NCI-H187 treated with DMSO at 0.1 percent for 48 hours (cell line): ENCODE data around the gene FTSJ1.
A peak's percentile ranks its signal among the peaks of the same experiment; 100 is the strongest.
"Not testable (repeated sequence)": the region's sequence is repeated elsewhere in the genome, so short reads cannot be mapped to it uniquely, and the experiment has no call there.

ENCODE experiments used
- DNase-seq: peaks from one replicate; lab custom pipeline; 2025; lab: John Stamatoyannopoulos, UW

The FTSJ1 gene, protein sequence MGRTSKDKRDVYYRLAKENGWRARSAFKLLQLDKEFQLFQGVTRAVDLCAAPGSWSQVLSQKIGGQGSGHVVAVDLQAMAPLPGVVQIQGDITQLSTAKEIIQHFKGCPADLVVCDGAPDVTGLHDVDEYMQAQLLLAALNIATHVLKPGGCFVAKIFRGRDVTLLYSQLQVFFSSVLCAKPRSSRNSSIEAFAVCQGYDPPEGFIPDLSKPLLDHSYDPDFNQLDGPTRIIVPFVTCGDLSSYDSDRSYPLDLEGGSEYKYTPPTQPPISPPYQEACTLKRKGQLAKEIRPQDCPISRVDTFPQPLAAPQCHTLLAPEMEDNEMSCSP

DNA sequence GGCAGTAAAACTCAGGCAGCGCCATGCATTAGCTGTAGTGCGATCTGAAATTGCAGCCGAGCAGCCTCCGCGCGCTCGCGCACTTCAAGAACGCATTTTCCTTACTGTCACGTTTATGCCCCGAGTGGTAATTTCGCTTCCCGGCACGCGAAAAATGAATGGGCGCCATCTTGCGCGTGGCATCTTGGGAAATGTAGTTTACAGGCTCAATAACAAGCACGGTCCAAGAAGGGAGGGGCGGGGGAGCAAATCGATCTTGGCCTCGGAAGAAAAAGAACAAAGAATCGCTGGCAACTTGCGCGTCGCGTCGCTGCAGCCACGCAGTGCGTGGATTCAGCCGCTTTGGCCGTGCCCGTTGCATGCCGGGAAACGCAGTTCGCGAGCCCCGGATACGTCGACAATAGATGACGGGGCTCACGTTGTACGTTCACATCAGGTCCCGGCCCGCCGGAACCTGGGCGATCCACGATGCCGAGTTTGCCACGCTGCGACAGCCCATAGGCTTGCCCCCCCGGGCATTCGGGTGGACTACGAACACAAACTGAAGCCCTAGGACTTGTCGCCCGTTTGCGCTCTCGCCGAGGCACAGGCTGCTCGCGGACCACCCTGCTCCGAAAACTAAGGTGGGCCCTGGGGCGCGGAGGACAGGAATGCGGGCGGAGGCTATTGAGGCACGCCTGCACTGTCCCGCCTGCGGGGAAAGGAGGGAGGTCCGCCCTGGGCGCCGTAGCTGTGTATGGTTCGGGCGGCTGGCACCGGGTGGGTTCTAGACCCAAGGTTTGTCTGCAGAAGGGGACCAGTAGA is at the start of gene FTSJ1:
FTSJ1 (plus strand) TSS at position 426 of the 804 bp plus-strand sequence. CDS start 1,849 bp downstream, outside the sequence.
- peak; percentile 51 for DNase-seq

DNA sequence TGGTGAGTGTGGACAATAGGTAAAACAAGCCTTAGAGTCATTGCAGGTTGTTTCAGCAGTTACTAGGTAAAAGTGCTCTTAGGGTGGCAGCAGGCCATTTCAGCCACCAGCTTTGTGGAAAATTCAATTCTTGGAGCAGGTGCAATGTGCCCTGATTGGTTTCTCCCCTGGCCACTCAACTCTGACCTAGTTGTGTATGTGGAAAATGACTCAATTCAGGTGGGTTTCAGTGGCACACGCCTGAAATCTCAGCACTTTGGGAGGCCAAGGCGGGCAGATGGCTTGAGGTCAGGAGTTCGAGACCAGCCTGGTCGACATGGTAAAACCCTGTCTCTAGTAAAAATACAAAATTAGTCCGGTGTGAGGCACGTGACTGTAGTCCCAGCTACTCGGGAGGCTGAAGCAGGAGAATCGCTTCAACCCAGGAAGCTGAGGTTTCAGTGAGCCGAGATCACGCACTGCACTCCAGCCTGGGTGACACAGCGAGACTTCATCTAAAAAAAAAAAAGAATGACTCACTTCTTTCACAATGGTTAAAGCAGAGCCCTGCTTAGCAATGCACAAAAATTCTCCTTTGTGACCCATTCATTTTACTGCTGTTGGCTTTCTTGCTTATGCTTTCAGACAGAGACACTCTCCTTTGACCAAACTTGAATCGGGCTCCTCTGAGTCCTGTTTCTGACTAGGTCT is 48.8 kb upstream of the FTSJ1 start:
- DNase-seq = not testable (repeated sequence)

DNA sequence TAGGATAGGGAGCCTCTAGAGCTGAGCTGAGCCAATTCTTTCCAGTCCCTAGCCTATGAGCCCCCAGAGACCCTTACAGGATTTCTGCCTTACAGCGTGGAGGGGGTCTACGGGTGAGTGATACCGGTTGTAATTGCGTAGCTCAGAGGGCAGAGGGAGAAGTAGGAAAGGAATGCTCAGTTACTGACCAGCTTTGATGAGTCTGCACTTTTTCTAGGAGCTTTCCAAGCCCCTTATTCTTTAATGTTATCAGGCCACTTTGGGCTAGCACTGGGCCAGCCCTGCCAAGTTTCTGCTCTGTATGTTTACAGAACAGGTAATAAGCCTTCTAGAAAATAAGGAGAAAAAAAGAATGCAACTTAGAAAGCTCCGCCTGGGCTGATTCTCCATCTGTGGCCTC is 46.4 kb upstream of the FTSJ1 start:
- DNase-seq = not testable (repeated sequence)

DNA sequence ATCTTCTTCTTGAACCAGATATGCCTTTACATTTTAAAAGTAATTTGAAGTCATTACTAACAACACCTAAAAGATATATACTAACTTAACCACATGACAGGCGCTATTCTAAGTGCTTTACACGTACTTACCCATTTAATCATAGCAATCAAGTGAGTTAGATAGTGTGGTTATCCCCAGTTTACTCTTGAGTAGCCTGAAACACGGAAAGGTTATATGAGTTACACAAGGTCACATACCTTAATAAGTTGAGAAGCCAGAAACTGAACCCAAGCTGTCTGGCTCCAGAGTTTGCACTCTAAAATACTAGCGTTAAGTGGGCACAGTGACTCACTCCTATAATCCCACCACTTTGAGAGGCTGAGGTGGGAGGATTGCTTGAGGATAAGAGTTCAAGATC is 45.8 kb upstream of the FTSJ1 start:
- DNase-seq = not testable (repeated sequence)

GRCh38 chrX:48433713-48434112 is 42.3 kb upstream of the FTSJ1 start:
- not testable (repeated sequence) for DNase-seq

DNA sequence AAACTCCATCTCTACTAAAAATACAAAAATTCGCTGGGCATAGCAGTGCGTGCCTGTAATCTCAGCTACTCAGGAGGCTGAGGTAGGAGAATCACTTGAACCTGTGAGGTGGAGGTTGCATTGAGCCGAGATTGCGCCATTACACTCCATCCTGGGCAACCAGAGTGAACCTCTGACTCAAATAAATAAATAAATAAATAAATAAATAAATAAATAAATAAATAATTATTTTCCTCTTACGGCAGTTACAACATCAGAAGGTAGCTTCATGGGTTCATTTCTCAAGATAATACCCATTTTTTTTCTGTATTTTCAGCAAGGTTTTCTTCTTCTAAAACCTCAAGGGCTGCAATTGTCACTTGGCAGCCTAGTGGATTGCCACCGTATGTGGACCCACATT is 28.8 kb upstream of the FTSJ1 start:
- DNase-seq = not testable (repeated sequence)

DNA sequence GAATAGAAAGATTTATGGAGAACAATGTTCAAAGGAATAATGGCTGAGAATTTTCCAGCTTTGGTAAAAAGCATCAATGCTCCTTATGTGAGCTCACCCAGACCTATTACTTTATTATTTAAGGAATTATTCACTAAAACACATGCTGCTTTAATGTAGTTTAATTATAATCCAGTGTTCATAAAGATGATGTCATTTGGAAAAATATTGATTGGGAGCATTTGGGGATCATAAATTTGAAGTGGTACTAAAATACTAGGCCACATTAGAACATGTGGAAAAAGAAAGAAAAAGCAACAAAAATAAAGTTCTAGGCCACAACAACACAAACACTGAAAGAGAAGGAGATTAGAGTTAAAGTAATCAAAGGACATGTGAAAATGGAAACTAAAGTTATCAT is 25.9 kb upstream of the FTSJ1 start:
- no peak for DNase-seq

DNA sequence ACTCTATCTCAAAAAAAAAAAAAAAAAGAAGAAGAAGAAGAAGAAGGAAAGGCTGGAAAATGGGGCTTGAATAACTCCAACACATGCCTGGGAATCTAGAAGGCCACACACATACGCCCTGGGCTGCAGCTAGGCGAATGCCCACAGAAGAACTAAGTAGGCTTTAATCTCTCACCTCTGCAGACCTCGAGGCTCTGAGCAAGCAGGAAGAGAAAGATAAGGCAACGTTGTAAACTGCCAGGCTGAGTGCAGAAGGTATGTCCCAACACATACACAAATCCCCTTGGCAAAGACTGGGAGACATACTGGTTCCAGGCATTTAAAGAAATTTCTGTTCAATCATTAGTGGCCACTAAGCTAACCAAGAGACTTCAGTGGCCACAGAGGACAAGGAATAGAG is 24.3 kb upstream of the FTSJ1 start:
- DNase-seq = no peak

DNA sequence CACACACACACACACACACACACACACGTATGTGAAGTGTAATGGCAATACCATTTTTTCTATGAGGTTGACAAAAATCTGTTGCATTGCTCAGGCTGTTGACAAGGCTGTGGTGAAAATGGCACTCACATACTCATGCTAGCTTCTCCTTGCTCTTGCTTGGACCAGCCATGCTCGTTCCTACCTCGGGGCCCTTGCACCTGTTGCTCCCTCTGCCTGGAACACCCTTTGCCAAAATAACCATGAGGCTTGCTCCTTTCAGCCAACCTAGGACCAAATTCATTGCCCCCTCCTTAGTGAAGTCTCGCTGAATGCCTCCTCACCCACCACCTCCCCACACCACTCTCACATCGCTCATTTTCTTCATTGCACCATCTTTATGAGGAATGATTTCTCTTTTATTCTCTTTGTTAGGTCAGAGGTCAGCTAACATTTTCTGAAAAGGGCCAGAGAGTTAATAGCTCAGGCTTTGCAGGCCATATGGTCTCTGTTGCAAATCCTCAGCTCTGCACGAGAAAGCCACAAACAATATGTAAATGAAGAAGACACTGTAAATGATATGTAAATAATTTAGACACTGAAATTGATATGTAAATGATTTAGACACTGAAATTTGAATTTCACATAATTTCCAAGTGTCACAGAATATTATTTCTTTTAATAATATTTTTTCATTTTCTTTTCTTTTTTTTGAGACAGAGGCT is 19.2 kb upstream of the FTSJ1 start:
- no peak for DNase-seq

- DNase-seq = no peak
Measured at GRCh38 chrX:48458711-48459110, 17.3 kb upstream of the FTSJ1 start.

- DNase-seq = no peak
Measured at GRCh38 chrX:48459483-48459882, 16.5 kb upstream of the FTSJ1 start.

- DNase-seq = no peak
Measured at GRCh38 chrX:48460031-48460430, 16.0 kb upstream of the FTSJ1 start.

DNA sequence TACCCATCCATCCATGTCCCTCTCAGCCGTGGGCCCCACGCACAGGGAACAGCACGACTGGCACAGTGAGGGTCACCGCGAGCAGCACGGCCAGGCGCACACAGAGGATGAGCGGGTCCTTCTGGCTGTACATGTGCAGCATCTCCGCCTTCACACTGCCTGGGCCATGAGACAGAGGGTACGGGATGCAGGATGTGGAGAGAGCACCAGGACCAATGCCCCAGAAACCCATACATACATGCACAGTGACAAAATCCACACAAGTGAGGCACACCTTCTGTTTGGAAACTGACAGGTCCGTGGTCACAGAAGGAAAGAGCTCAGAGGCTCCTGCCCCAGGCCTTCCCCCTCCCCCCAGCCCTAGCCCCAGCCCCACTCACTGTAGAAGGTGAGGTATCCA is 15.4 kb upstream of the FTSJ1 start:
- no peak for DNase-seq

DNA sequence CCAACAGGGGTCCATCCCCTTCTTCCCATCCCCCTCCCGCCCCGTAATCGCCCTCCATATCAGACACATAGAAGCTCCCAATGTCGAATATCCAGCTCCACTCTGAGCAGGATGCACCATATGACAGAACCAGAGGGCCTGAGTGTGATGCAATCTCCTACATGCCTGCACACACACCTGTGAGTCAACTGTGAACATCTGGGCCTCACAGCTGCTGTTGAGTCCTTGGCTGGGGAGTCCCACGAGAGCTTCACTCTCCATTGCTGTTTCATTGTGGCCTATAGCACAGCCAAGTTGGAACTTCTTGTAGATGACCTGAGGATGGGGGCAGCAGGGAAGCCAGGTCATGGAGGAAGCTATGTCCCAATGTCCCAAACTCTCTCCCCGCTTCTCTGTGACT is 14.2 kb upstream of the FTSJ1 start:
- no peak for DNase-seq

- no peak for DNase-seq
Measured at GRCh38 chrX:48465336-48465933, 10.6 kb upstream of the FTSJ1 start.

- no peak for DNase-seq
Measured at GRCh38 chrX:48466696-48467095, 9.3 kb upstream of the FTSJ1 start.

DNA sequence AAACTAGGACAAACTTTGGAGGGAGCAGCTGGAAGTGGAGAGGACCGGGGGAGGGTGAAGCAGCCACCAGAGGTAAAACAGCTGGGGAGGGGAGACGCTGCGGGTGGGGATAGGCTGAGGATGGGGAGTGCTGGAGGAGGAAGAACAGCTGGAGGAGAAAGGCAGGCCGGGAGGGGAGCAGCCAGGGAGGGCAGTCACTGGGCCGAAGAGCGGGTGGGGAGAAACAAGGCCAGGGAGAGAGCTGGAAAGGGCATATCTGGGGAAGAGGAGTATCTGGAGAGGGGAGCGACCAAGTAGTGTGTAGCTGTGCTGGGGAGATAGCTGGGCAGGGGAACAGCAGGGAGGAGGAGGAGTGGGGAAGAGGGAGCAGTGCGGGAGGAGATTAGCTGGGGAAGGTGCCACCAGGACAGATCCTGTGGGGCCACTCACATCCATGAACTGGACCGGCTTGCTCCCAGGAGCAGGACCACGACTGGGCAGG is 8.7 kb upstream of the FTSJ1 start:
- no peak for DNase-seq

DNA sequence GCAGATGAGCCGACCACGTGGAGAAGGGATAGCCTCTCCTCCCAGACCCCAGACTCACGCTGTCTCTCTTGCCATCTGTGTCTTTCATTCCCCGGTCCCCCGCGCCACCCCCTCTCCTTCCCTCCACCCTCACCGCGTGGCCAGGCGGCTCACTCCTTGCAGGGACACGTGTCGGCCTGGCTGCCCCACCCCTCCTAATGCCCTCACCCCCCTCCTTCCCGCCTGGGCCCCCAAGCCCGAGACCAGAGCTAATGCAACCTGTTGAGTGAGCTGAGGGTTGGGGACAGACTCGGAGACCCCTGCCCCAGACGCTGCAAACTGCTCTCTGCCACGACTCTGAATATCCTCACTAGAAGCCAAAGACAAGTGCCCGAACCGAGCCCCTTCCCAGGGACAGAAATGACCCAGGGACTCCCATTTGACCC is 7.7 kb upstream of the FTSJ1 start:
- DNase-seq = no peak

GRCh38 chrX:48468693-48469691 is 7.0 kb upstream of the FTSJ1 start:
- no peak for DNase-seq

- no peak for DNase-seq
Measured at GRCh38 chrX:48470110-48470832, 5.7 kb upstream of the FTSJ1 start, which contains the start of gene SLC38A5. Gene SLC38A5 (minus strand): TSS chrX:48470260. CDS start chrX:48467924, 2,336 bp downstream.
